Measurements from ENCODE around the gene SPTLC2.

DNA sequence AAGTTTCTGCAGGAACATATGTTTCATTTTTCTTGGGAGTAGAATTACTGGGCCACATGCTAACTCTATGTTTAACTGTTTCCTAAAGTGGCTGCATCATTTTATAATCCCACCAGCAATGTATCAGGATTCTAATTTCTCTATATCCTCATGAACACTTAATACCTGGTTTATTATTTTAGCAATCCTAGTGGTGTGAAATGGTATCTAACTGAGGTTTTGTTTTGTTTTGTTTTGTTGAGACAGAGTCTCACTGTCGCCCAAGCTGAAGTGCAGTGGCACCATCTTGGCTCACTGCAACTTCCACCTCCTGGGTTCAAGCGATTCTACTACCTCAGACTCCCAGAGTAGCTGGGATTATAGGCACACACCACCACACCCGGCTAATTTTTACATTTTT lies 6.5 kb downstream of the SPTLC2 start:
- TF ChIP-seq, protein P1, sequence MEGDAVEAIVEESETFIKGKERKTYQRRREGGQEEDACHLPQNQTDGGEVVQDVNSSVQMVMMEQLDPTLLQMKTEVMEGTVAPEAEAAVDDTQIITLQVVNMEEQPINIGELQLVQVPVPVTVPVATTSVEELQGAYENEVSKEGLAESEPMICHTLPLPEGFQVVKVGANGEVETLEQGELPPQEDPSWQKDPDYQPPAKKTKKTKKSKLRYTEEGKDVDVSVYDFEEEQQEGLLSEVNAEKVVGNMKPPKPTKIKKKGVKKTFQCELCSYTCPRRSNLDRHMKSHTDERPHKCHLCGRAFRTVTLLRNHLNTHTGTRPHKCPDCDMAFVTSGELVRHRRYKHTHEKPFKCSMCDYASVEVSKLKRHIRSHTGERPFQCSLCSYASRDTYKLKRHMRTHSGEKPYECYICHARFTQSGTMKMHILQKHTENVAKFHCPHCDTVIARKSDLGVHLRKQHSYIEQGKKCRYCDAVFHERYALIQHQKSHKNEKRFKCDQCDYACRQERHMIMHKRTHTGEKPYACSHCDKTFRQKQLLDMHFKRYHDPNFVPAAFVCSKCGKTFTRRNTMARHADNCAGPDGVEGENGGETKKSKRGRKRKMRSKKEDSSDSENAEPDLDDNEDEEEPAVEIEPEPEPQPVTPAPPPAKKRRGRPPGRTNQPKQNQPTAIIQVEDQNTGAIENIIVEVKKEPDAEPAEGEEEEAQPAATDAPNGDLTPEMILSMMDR (IDR thresholded peaks at IDR 0.05; ENCODE audit: low read depth, low read length), result no peak
- TF ChIP-seq EZH2phosphoT487 (IDR thresholded peaks at IDR 0.05; ENCODE audit: low read depth), result no peak

Data from OCI-LY3 (cell line).